Stomach (tissue), 4 donors: ENCODE results near the gene BABAM1.

Source experiments
- EP300 ChIP-seq: sonication (generic); formaldehyde crosslinking; IDR thresholded peaks from one replicate; pipeline ENCODE4 v1.6.1; 2017; ENCODE audit warnings: antibody characterized with exemption
- POLR2AphosphoS5 ChIP-seq, 3 donors: sonication (generic); formaldehyde crosslinking; IDR thresholded peaks; one replicate each; pipeline ENCODE4 v1.6.1; 2016; ENCODE audit warnings: antibody characterized with exemption in 3 of 3
- TF ChIP-seq, protein P1 (sequence below), 7 experiments: fragments of 450-650 bp in 4 of 7; fragments of 200-600 bp in 3 of 7; sonication (generic) in 3 of 7; IDR thresholded peaks; one replicate each; pipeline ENCODE4 v1.5.1; 2016 to 2019; ENCODE audit warnings: antibody characterized with exemption in 7 of 7, control low read depth in 2 of 7, mild to moderate bottlenecking in 1 of 7

DNA sequence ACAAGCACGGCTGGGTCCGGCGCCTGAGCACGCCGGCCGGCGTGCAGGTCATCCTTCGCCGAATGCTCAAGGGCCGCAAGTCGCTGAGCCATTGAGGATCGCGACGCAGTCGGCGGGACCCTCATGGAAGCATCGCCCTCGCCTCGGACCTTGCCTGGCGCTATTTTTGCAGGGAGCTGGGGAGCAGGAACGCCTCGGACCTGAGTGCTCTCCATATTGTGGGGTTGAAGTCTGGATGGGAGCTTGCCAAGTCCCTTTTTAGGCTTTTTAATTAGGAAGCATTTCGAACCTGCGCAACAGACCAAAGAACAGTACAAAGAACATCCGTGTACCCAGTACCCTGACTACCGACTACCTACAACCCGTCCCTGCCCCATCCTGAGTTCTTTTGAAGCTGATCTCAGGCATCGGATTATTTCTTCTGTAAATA, 39.1 kb downstream of the BABAM1 start:
- TF ChIP-seq, protein P1, sequence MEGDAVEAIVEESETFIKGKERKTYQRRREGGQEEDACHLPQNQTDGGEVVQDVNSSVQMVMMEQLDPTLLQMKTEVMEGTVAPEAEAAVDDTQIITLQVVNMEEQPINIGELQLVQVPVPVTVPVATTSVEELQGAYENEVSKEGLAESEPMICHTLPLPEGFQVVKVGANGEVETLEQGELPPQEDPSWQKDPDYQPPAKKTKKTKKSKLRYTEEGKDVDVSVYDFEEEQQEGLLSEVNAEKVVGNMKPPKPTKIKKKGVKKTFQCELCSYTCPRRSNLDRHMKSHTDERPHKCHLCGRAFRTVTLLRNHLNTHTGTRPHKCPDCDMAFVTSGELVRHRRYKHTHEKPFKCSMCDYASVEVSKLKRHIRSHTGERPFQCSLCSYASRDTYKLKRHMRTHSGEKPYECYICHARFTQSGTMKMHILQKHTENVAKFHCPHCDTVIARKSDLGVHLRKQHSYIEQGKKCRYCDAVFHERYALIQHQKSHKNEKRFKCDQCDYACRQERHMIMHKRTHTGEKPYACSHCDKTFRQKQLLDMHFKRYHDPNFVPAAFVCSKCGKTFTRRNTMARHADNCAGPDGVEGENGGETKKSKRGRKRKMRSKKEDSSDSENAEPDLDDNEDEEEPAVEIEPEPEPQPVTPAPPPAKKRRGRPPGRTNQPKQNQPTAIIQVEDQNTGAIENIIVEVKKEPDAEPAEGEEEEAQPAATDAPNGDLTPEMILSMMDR (IDR thresholded peaks at IDR 0.05) = no peak
- TF ChIP-seq EP300 = no peak
- TF ChIP-seq POLR2AphosphoS5 (IDR thresholded peaks at IDR 0.05) = no peak
